ENCODE results near the gene ODF2.

- no peak for TF ChIP-seq CTCF (conservative IDR thresholded peaks at IDR 0.05; ENCODE audit: low read depth, low read length)
- TF ChIP-seq EZH2phosphoT487 (IDR thresholded peaks at IDR 0.05; ENCODE audit: borderline replicate concordance, low read length): no peak
- TF ChIP-seq EZH2 (IDR thresholded peaks at IDR 0.05; ENCODE audit: low read length, unreplicated experiment): no peak
Observed at GRCh38 chr9:128499920-128500319, 44.1 kb downstream of the ODF2 start.

All from PC-3 (cell line).